ENCODE measurements around the gene PWP1.

DNA sequence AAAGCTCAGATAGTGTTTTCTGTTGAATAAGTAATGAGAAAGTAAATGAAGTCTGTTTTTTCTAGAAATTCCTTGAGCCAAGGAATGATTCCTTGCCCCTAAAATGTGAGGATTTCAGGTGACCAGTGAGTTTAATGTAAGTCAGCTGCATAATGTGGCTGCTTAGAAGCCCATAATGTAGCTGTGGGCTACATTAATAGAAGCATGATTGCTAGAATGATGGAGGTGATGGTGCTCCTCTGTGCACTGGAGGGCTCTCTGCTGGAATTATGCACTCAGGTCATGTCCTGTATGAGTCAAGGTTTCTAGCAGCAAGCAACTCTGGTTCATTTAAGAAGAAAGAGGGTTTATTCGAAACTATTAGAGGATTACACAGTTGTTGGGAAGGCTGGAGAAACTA lies 19.6 kb upstream of the PWP1 start:
- TF ChIP-seq, protein P1, sequence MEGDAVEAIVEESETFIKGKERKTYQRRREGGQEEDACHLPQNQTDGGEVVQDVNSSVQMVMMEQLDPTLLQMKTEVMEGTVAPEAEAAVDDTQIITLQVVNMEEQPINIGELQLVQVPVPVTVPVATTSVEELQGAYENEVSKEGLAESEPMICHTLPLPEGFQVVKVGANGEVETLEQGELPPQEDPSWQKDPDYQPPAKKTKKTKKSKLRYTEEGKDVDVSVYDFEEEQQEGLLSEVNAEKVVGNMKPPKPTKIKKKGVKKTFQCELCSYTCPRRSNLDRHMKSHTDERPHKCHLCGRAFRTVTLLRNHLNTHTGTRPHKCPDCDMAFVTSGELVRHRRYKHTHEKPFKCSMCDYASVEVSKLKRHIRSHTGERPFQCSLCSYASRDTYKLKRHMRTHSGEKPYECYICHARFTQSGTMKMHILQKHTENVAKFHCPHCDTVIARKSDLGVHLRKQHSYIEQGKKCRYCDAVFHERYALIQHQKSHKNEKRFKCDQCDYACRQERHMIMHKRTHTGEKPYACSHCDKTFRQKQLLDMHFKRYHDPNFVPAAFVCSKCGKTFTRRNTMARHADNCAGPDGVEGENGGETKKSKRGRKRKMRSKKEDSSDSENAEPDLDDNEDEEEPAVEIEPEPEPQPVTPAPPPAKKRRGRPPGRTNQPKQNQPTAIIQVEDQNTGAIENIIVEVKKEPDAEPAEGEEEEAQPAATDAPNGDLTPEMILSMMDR (IDR thresholded peaks at IDR 0.05; ENCODE audit: low read depth, low read length) = no peak
- TF ChIP-seq POLR2A (IDR thresholded peaks at IDR 0.05; ENCODE audit: extremely low read depth, insufficient read length) = no peak
- no peak for TF ChIP-seq MAX (IDR thresholded peaks at IDR 0.05; ENCODE audit: low read depth, low read length)
- no peak for TF ChIP-seq MYC (IDR thresholded peaks at IDR 0.05; ENCODE audit: low read depth, low read length)

Data from NB4 (cell line).